Panc1 (cell line): ENCODE results near the gene RAD9A. TPM values are rescaled to one million over a fixed set of nuclear protein-coding genes. Genes with fewer than 3 reads are reported as not detected.

ENCODE experiments used
- ATAC-seq: fragments of 200-7000 bp; cut with Tn5 transposase; 2 replicates; pipeline ENCODE4 v1.9.1; 2020; ENCODE audit warnings: mild to moderate bottlenecking, moderate library complexity
- BruUV-seq: library from RNA; stranded (reverse); fragments of 400-500 nt; replicated peaks from 2 replicates; lab custom pipeline; 2021; lab: Mats Ljungman, UMichigan
- CTCF ChIA-PET: fragments of 300-600 bp; sonication (Branson Sonifier 250); formaldehyde crosslinking; loops from one replicate; lab custom pipeline; 2022; ENCODE audit warnings: antibody characterized with exemption; lab: Charles Lee
- POLR2A ChIA-PET: fragments of 300-600 bp; sonication (Branson Sonifier 250); formaldehyde crosslinking; loops from one replicate; lab custom pipeline; 2022; ENCODE audit warnings: antibody characterized with exemption; lab: Charles Lee
- DNase-seq: peaks from one replicate; pipeline ENCODE4 v3.0.0-alpha.2; 2010; ENCODE audit warnings: low read depth, low spot score
- H3K27ac ChIP-seq: 2 replicates; pipeline ENCODE4 v1.5.1; 2011; ENCODE audit warnings: mild to moderate bottlenecking, low read length, inconsistent platforms
- H3K27me3 ChIP-seq: fragments of 200-500 bp; sonication (Bioruptor generic); 2 replicates; pipeline ENCODE4 v1.6.0; 2014; ENCODE audit warnings: low read length, inconsistent platforms; ENCODE audit not compliant: control insufficient read depth, insufficient read depth
- H3K36me3 ChIP-seq: fragments of 200-500 bp; sonication (Bioruptor generic); 2 replicates; pipeline ENCODE4 v1.5.1; 2014; ENCODE audit warnings: inconsistent platforms, mild to moderate bottlenecking, low read length, moderate library complexity; ENCODE audit not compliant: control insufficient read depth, insufficient read depth
- H3K4me1 ChIP-seq: 2 replicates; pipeline ENCODE4 v1.5.1; 2011; ENCODE audit warnings: inconsistent platforms, mild to moderate bottlenecking, low read length, moderate library complexity; ENCODE audit not compliant: control insufficient read depth, insufficient read depth
- H3K4me3 ChIP-seq, 2 experiments: 2 replicates each; pipeline ENCODE4 v1.5.1; 2011 to 2012; ENCODE audit warnings: low read depth in 2 of 2, low read length in 2 of 2, mild to moderate bottlenecking in 2 of 2, inconsistent platforms in 1 of 2, moderate library complexity in 1 of 2
- H3K9me3 ChIP-seq: fragments of 200-500 bp; sonication (Bioruptor generic); 2 replicates; pipeline ENCODE4 v1.5.1; 2014; ENCODE audit warnings: low read depth, mild to moderate bottlenecking, inconsistent platforms, low read length, moderate library complexity; ENCODE audit not compliant: control insufficient read depth, insufficient read depth
- POLR2AphosphoS5 ChIP-seq: IDR thresholded peaks from 2 replicates; pipeline ENCODE4 v1.6.1; 2012; ENCODE audit warnings: mild to moderate bottlenecking, low read depth, low read length, moderate library complexity
- SIN3A ChIP-seq: IDR thresholded peaks from 2 replicates; pipeline ENCODE4 v1.6.1; 2012; ENCODE audit warnings: low read depth, mild to moderate bottlenecking, low read length, moderate library complexity, borderline replicate concordance; ENCODE audit not compliant: insufficient read depth
- TCF7L2 ChIP-seq: IDR thresholded peaks from 2 replicates; pipeline ENCODE4 v1.6.1; 2011; ENCODE audit warnings: mild to moderate bottlenecking, low read depth, low read length, inconsistent platforms
- in situ Hi-C: cut with HindIII; loops from 2 replicates; pipeline ENCODE4 v1.10.0; 2016; ENCODE audit warnings: low sequenced_read_pairs, low pct_unique_long_range_greater_than_20kb
- intact Hi-C: fragments of 100-400 bp; cut with micrococcal nuclease; formaldehyde crosslinking; loops from one replicate; pipeline ENCODE4 v1.10.0; 2022; ENCODE audit not compliant: unreplicated experiment
- total RNA-seq: library from RNA; stranded (reverse); gene quantifications from one replicate; pipeline ENCODE4 v1.2.1, GENCODE V29; 2021; ENCODE audit not compliant: unreplicated experiment
- TF ChIP-seq, protein P1 (sequence below): fragments of 450-650 bp; IDR thresholded peaks from 2 replicates; pipeline ENCODE4 v1.5.1; 2017; ENCODE audit warnings: mild to moderate bottlenecking
- TF ChIP-seq, protein P2 (sequence below), 2 experiments: IDR thresholded peaks; 2 replicates each; pipeline ENCODE4 v1.6.1; 2011 to 2012; ENCODE audit warnings: low read depth in 2 of 2, control low read depth in 1 of 2, low read length in 1 of 2, mild to moderate bottlenecking in 1 of 2, moderate library complexity in 1 of 2; ENCODE audit not compliant: insufficient read depth in 1 of 2

The RAD9A gene
- total RNA-seq, 1 experiment from 2014 or later, result 33.1 TPM

DNA sequence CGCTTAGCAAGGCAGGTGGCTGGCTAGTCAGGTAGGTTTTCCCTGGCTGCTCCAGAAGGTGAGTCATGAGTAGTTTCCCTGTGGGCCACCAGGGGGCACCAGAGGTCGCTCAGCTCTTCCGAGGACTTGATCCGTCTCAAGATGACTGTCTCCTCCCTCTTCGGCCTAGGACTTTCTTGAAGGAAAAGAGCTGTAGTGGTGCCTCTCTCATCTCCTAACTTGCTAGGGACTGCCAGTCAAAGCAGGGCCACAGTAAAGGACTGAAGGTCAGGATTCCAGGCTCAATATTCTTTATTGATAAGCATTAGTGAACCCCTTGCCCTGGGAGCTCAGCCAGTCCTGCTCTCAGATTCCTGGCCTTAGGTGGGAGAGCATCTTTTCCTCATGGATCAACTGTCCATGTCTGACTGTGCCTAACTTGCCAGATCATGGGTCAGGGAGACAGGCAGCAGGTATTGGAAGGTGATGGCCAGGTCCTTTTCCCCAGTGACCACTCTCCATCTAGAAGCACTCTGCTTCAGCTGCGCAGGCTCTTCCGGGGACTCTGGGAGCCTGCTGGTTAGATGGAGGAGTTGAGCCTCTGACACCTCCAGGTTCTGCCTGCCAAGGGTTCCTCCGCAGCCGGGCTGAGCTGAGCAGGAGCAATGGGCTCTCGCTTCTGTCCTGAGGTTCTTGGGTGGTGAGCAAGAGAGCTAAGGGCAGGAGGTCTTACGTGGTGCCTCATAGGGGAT, 40.3 kb upstream of the RAD9A start:
- in situ Hi-C loops (no loop called here), intact Hi-C loops (no loop called here)
- ChIA-PET POLR2A (interaction anchor here (0.5 to 0.9 kb wide), 5 partner anchors 30 to 687 kb away, joined by 3 to 8 read pairs (median 3); no protein-coding TSS in a partner anchor), CTCF (interaction anchor here (0.5 to 7.9 kb wide), 19 partner anchors 10 to 832 kb away, joined by 3 to 207 read pairs (median 4); partner anchors contain the start of genes CLCF1 and PPP1CA)
- Histone ChIP-seq H3K4me1 (peaks cover 43% of the 10 kb centered on the region), H3K27ac (peak overlapping the region; percentile 76), H3K4me3 (no peak overlapping the region; a peak in 1 of 4 replicates), H3K9me3 (no peaks in the 10 kb centered on the region), H3K27me3 (no peaks in the 10 kb centered on the region), H3K36me3 (no peaks in the 10 kb centered on the region)
- no TSS peak for BruUV-seq
- ATAC-seq, result peak; percentile 22
- TF ChIP-seq POLR2AphosphoS5 (peak; percentile 34; the same call in 1 of the 2 replicates), TCF7L2 (no peak)
- TF ChIP-seq, protein P1, sequence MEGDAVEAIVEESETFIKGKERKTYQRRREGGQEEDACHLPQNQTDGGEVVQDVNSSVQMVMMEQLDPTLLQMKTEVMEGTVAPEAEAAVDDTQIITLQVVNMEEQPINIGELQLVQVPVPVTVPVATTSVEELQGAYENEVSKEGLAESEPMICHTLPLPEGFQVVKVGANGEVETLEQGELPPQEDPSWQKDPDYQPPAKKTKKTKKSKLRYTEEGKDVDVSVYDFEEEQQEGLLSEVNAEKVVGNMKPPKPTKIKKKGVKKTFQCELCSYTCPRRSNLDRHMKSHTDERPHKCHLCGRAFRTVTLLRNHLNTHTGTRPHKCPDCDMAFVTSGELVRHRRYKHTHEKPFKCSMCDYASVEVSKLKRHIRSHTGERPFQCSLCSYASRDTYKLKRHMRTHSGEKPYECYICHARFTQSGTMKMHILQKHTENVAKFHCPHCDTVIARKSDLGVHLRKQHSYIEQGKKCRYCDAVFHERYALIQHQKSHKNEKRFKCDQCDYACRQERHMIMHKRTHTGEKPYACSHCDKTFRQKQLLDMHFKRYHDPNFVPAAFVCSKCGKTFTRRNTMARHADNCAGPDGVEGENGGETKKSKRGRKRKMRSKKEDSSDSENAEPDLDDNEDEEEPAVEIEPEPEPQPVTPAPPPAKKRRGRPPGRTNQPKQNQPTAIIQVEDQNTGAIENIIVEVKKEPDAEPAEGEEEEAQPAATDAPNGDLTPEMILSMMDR, result peak; percentile 99
- TF ChIP-seq, protein P2, sequence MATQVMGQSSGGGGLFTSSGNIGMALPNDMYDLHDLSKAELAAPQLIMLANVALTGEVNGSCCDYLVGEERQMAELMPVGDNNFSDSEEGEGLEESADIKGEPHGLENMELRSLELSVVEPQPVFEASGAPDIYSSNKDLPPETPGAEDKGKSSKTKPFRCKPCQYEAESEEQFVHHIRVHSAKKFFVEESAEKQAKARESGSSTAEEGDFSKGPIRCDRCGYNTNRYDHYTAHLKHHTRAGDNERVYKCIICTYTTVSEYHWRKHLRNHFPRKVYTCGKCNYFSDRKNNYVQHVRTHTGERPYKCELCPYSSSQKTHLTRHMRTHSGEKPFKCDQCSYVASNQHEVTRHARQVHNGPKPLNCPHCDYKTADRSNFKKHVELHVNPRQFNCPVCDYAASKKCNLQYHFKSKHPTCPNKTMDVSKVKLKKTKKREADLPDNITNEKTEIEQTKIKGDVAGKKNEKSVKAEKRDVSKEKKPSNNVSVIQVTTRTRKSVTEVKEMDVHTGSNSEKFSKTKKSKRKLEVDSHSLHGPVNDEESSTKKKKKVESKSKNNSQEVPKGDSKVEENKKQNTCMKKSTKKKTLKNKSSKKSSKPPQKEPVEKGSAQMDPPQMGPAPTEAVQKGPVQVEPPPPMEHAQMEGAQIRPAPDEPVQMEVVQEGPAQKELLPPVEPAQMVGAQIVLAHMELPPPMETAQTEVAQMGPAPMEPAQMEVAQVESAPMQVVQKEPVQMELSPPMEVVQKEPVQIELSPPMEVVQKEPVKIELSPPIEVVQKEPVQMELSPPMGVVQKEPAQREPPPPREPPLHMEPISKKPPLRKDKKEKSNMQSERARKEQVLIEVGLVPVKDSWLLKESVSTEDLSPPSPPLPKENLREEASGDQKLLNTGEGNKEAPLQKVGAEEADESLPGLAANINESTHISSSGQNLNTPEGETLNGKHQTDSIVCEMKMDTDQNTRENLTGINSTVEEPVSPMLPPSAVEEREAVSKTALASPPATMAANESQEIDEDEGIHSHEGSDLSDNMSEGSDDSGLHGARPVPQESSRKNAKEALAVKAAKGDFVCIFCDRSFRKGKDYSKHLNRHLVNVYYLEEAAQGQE (IDR thresholded peaks at IDR 0.05; ENCODE audit: insufficient read depth in 1 of 2, low read depth in 2 of 2, low read length in 1 of 2), result no peak
- no peak for DNase-seq

- ATAC-seq (peak; percentile 2), DNase-seq (no peak)
- Histone ChIP-seq H3K4me3 (peak overlapping the region; percentile 67 to 74), H3K27ac (peak overlapping the region; percentile 94), H3K27me3 (no peaks in the 10 kb centered on the region), H3K9me3 (no peaks in the 10 kb centered on the region), H3K4me1 (peaks cover 56% of the 10 kb centered on the region), H3K36me3 (no peaks in the 10 kb centered on the region)
- TF ChIP-seq TCF7L2, result no peak
- TF ChIP-seq SIN3A, result 0 out of 2 replicates have a peak, but pooled peaks have one; percentile 40
- 0 out of 2 replicates have a peak, but pooled peaks have one; percentile 20 for TF ChIP-seq POLR2AphosphoS5
- TF ChIP-seq, protein P2 (IDR thresholded peaks at IDR 0.05; ENCODE audit: insufficient read depth in 1 of 2, low read depth in 2 of 2, low read length in 1 of 2), result no peak
- POLR2A ChIA-PET, result interaction anchor here (0.5 to 2.3 kb wide), 6 partner anchors 22 to 283 kb away, joined by 3 to 32 read pairs (median 6); no protein-coding TSS in a partner anchor
- in situ Hi-C loops (no loop called here), intact Hi-C loops (no loop called here)
- BruUV-seq, result TSS peak; percentile 95
- CTCF ChIA-PET, result interaction anchor here (0.6 to 7.9 kb wide), 5 partner anchors 17 to 86 kb away, joined by 3 to 207 read pairs (median 6); partner anchors contain the start of genes CLCF1 and GRK2
These were observed 39.1 kb upstream of the RAD9A start for GRCh38 chr11:67352546-67353316.
